ENCODE data around the gene OR1S2.

DNA sequence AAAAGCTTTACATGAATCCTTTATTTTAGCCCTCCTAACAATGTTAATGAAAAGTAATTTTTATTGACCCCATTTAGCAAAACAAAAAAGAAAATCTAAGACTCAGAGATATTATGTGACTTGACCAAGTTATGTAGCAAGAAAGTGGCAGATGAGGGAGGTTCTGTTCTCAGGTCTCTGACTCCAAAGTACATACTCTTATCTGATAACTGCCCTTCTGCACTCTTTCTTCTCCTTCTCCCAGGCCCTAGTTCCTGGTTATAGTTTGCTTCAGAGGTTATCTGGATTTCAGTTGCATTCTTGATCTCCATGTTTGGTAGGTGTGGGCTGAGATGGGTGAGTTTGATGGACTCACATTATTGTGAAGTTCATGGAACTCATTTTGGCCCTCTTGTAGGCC lies 10.6 kb downstream of the OR1S2 start:
- TF ChIP-seq CTCF (IDR thresholded peaks at IDR 0.05): no peak
- TF ChIP-seq POLR2A (IDR thresholded peaks at IDR 0.05): no peak
- TF ChIP-seq POLR2AphosphoS5 (IDR thresholded peaks at IDR 0.05): no peak
- TF ChIP-seq EP300 (IDR thresholded peaks at IDR 0.05): no peak
